ENCODE results near the gene PANX1. TPM values are rescaled to one million over a fixed set of nuclear protein-coding genes. Genes with fewer than 3 reads are reported as not detected.
"Not testable (repeated sequence)": the region's sequence is repeated elsewhere in the genome, so short reads cannot be mapped to it uniquely, and the experiment has no call there.

Gene PANX1
- total RNA-seq, 6 experiments from 2014 or later, result 22.5 to 26.7 (median 24.5) TPM

DNA sequence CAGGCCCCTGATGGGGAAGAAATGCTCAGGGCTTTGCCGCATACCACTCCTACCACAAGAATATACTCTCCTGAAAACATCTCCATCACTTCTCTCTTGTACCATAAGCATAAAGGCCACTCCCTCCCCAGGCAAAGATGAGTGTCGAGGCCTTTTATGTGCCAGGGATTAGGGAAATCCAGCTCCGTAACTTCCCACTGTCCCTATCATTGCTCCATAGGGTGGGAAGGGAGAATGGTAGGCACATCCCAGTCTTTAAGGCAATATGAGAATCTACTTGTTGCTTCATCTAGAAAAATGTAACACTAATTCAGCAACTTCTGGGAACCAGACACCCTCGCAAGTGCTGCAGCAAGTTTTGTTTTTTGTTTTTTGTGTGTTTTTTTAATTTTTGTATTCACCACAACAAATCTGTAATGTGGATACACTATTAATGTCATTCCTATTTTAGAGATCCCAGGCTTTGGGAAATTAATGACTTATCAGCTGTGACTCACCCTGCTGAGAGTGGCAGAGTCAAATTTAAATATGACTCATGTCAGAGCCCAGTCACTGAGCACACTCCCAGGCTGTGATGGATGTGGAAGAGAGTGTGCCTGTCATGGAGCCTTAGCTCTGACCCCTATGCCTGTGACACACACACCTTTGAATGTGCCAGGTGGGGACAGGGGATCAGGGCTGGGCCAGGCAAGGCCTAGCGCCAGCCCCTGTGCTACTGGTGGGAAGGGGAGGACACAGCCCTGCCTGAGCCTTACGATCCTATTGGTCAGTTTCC is 23.4 kb downstream of the PANX1 start:
- Mint-ChIP-seq H3K4me1 (ENCODE audit: low read depth) (peaks cover 73% of the 10 kb centered on the region), H3K4me3 (peak overlapping the region; percentile 63)
- DNase-seq, result peak; percentile 91

GRCh38 chr11:94152678-94153065 is 24.0 kb downstream of the PANX1 start:
- peak overlapping the region; percentile 60 for H3K4me3 Mint-ChIP-seq
- no peak for TF ChIP-seq CTCF (IDR thresholded peaks at IDR 0.05)
- peaks cover 6% of the 10 kb centered on the region; the same call in 1 of the 2 replicates for H3K36me3 Mint-ChIP-seq (ENCODE audit: low read depth)
- H3K27ac Mint-ChIP-seq, result peak overlapping the region; percentile 86
- no peaks in the 10 kb centered on the region; the same call in 1 of the 2 replicates for H3K27me3 Mint-ChIP-seq (ENCODE audit: insufficient read depth)
- DNase-seq, result no peak
- no peaks in the 10 kb centered on the region for H3K9me3 Mint-ChIP-seq
- H3K4me1 Mint-ChIP-seq (ENCODE audit: low read depth), result peaks cover 70% of the 10 kb centered on the region

More for the DNA sequence above, 23.4 kb downstream of the PANX1 start:
- TF ChIP-seq CTCF (IDR thresholded peaks at IDR 0.05), result no peak
- Mint-ChIP-seq H3K27ac (peak overlapping the region; percentile 86), H3K36me3 (ENCODE audit: low read depth) (peaks cover 6% of the 10 kb centered on the region; the same call in 1 of the 2 replicates), H3K9me3 (no peaks in the 10 kb centered on the region), H3K27me3 (ENCODE audit: insufficient read depth) (no peaks in the 10 kb centered on the region; the same call in 1 of the 2 replicates)

DNA sequence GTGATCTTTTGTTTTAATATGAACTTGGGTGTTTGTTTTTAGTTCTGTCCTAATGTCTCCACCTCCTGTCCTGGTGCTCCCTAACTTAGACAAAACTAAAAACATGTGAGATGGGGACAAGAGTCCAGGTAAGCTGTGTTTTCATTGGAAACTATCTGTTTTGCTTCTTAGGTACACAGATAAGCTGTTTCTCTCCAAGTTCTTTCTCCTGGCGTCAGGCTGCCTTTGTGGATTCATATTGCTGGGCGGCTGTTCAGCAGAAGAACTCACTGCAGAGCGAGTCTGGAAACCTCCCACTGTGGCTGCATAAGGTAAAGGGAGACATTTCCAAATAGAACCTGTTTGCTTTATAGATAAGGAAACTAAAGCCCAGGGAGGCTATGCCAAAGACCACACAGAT is 24.7 kb downstream of the PANX1 start:
- H3K36me3 Mint-ChIP-seq (ENCODE audit: low read depth), result peaks cover 6% of the 10 kb centered on the region; the same call in 1 of the 2 replicates
- no peak for DNase-seq
- no peak for TF ChIP-seq CTCF (IDR thresholded peaks at IDR 0.05)
- peaks cover 63% of the 10 kb centered on the region for H3K4me1 Mint-ChIP-seq (ENCODE audit: low read depth)
- H3K27me3 Mint-ChIP-seq (ENCODE audit: insufficient read depth), result no peaks in the 10 kb centered on the region; the same call in 1 of the 2 replicates
- H3K27ac Mint-ChIP-seq, result peak overlapping the region; percentile 86
- H3K4me3 Mint-ChIP-seq, result no peak overlapping the region
- no peaks in the 10 kb centered on the region for H3K9me3 Mint-ChIP-seq

- no peak for DNase-seq
- peaks cover 54% of the 10 kb centered on the region for H3K4me1 Mint-ChIP-seq (ENCODE audit: low read depth)
- H3K27ac Mint-ChIP-seq, result peak overlapping the region; percentile 20
- H3K9me3 Mint-ChIP-seq, result no peaks in the 10 kb centered on the region
- peaks cover 6% of the 10 kb centered on the region; the same call in 1 of the 2 replicates for H3K36me3 Mint-ChIP-seq (ENCODE audit: low read depth)
- no peak overlapping the region for H3K4me3 Mint-ChIP-seq
- no peak for TF ChIP-seq CTCF (IDR thresholded peaks at IDR 0.05)
- H3K27me3 Mint-ChIP-seq (ENCODE audit: insufficient read depth), result no peaks in the 10 kb centered on the region; the same call in 1 of the 2 replicates
These were observed 25.6 kb downstream of the PANX1 start for GRCh38 chr11:94154095-94154856.

DNA sequence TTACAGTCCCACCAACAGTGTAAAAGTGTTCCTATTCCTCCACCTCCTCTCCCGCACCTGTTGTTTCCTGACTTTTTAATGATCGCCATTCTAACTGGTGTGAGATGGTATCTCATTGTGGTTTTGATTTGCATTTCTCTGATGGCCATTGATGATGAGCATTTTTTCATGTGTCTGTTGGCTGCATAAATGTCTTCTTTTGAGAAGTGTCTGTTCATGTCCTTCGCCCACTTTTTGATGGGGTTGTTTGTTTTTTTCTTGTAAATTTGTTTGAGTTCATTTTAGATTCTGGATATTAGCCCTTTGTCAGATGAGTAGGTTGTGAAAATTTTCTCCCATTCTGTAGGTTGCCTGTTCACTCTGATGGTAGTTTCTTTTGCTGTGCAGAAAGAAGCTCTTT is 28.7 kb downstream of the PANX1 start:
- H3K27me3 Mint-ChIP-seq (ENCODE audit: insufficient read depth), result not testable (repeated sequence)

DNA sequence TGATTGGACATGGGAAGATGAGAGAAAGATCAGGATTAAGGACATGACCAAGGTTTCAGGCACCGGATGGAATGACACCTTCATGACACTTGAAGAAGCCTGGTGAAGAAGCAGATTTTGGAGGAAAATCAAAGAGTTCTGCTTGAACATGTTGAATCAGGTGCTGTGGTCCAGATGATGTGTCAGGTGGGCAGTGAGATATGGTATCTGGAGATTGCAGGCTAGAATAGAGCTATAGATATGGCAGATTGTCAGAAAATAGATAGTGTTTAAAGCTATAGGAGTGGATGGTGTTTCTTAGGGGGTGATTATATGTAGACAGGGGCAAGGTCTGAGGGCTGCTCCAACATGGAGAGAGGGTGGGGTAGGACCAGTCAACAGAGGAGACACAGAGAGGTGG is 40.2 kb downstream of the PANX1 start:
- Mint-ChIP-seq H3K36me3 (ENCODE audit: low read depth) (no peaks in the 10 kb centered on the region), H3K9me3 (no peaks in the 10 kb centered on the region), H3K27me3 (ENCODE audit: insufficient read depth) (no peaks in the 10 kb centered on the region), H3K4me3 (no peak overlapping the region), H3K27ac (no peak overlapping the region), H3K4me1 (ENCODE audit: low read depth) (peaks cover 18% of the 10 kb centered on the region)
- DNase-seq, result no peak
- no peak for TF ChIP-seq CTCF (IDR thresholded peaks at IDR 0.05)

More for the DNA sequence above, 28.7 kb downstream of the PANX1 start:
- not testable (repeated sequence) for H3K36me3 Mint-ChIP-seq (ENCODE audit: low read depth); DNase-seq; H3K9me3 Mint-ChIP-seq; H3K27ac Mint-ChIP-seq; H3K4me3 Mint-ChIP-seq
- H3K4me1 Mint-ChIP-seq (ENCODE audit: low read depth), result peaks cover 23% of the 10 kb centered on the region
